HCT116 (cell line): Measurements from ENCODE around the gene C16orf78. TPM values are rescaled to one million over a fixed set of nuclear protein-coding genes. Genes with fewer than 3 reads are reported as not detected.

Experiments
- ATAC-seq: fragments of 200-7000 bp; cut with Tn5 transposase; 2 replicates; pipeline ENCODE4 v1.9.1; 2020; ENCODE audit warnings: mild to moderate bottlenecking, moderate library complexity
- BruUV-seq: library from RNA; stranded (reverse); fragments of 400-500 nt; replicated peaks from 2 replicates; lab custom pipeline; 2021; lab: Mats Ljungman, UMichigan
- CTCF ChIA-PET: fragments of 300-600 bp; sonication (Branson Sonifier 250); formaldehyde crosslinking; loops from one replicate; lab custom pipeline; 2021; ENCODE audit warnings: antibody characterized with exemption; lab: Charles Lee
- POLR2A ChIA-PET: fragments of 300-600, 350-600 bp; sonication (Branson Sonifier 250); formaldehyde crosslinking; loops from one replicate; lab custom pipeline; 2021; ENCODE audit warnings: antibody characterized with exemption; lab: Charles Lee
- RAD21 ChIA-PET, 2 experiments: fragments of 300-600 bp; sonication (Branson Sonifier 250); formaldehyde crosslinking; loops; one replicate each; lab custom pipeline; 2023; ENCODE audit warnings: low total read pairs in 2 of 2; ENCODE audit not compliant: uncharacterized antibody in 2 of 2, unreplicated experiment in 2 of 2, low non-redundant PET in 1 of 2; lab: Charles Lee
- DNase-seq: peaks from one replicate; pipeline ENCODE4 v3.0.0-alpha.2; 2010; ENCODE audit warnings: low read depth, low spot score
- H2AFZ ChIP-seq: fragments of 200-600 bp; shearing (Covaris generic), sonication (generic); 2 replicates; pipeline ENCODE4 v1.6.1; 2017; ENCODE audit warnings: low read depth, mixed run types, mixed read lengths, antibody characterized with exemption, low read length; ENCODE audit not compliant: poor library complexity, severe bottlenecking
- H3K27ac ChIP-seq: 2 replicates; pipeline ENCODE4 v1.5.1; 2012; ENCODE audit warnings: low read depth, low read length
- H3K27me3 ChIP-seq: fragments of 200-600 bp; sonication (generic); 2 replicates; pipeline ENCODE4 v1.6.1; 2016; ENCODE audit warnings: mixed run types, low read length, mixed read lengths; ENCODE audit not compliant: insufficient read depth
- H3K36me3 ChIP-seq, 2 experiments: fragments of 200-500 bp in 1 of 2; fragments of 200-600 bp in 1 of 2; sonication (Bioruptor generic) in 1 of 2; sonication (generic) in 1 of 2; 2 replicates each; pipeline versions ENCODE4 v1.5.1 to v1.6.1; 2014 to 2016; ENCODE audit warnings: low read length in 2 of 2, inconsistent platforms in 1 of 2, mixed read lengths in 1 of 2, mixed run types in 1 of 2; ENCODE audit not compliant: insufficient read depth in 2 of 2, control insufficient read depth in 1 of 2
- H3K4me1 ChIP-seq, 2 experiments: fragments of 200-600 bp in 1 of 2; sonication (generic) in 1 of 2; 2 replicates each; pipeline versions ENCODE4 v1.5.1 to v1.6.1; 2012 to 2017; ENCODE audit warnings: low read length in 2 of 2, inconsistent platforms in 1 of 2, mild to moderate bottlenecking in 1 of 2, mixed read lengths in 1 of 2, mixed run types in 1 of 2, moderate library complexity in 1 of 2; ENCODE audit not compliant: insufficient read depth in 2 of 2, control insufficient read depth in 1 of 2
- H3K4me2 ChIP-seq: fragments of 200-600 bp; sonication (generic); 2 replicates; pipeline ENCODE4 v1.6.1; 2017; ENCODE audit warnings: mixed run types, low read length, mixed read lengths
- H3K4me3 ChIP-seq, 2 experiments: fragments of 200-600 bp in 1 of 2; sonication (generic) in 1 of 2; replicated peaks in 1 of 2; 2 replicates each; pipeline ENCODE4 v1.5.1; 2011 to 2016; ENCODE audit warnings: low read length in 2 of 2, control low read depth in 1 of 2, low read depth in 1 of 2, mild to moderate bottlenecking in 1 of 2, mixed read lengths in 1 of 2, mixed run types in 1 of 2
- H3K79me2 ChIP-seq: fragments of 200-600 bp; sonication (generic); 2 replicates; pipeline ENCODE4 v1.6.1; 2017; ENCODE audit warnings: mild to moderate bottlenecking, mixed run types, low read length, moderate library complexity, mixed read lengths; ENCODE audit not compliant: insufficient read depth
- H3K9ac ChIP-seq: fragments of 200-600 bp; sonication (generic); 2 replicates; pipeline ENCODE4 v1.6.1; 2016; ENCODE audit warnings: low read length, mixed read lengths
- H3K9me2 ChIP-seq: fragments of 200-600 bp; sonication (generic), shearing (Covaris generic); 2 replicates; pipeline ENCODE4 v1.6.1; 2017; ENCODE audit warnings: mixed run types, mild to moderate bottlenecking, moderate library complexity; ENCODE audit not compliant: insufficient read depth
- H3K9me3 ChIP-seq, 2 experiments: fragments of 200-500 bp in 1 of 2; fragments of 200-600 bp in 1 of 2; sonication (Bioruptor generic) in 1 of 2; sonication (generic) in 1 of 2; 2 replicates each; pipeline ENCODE4 v1.6.1; 2014 to 2017; ENCODE audit warnings: low read length in 2 of 2, mixed read lengths in 2 of 2, inconsistent platforms in 1 of 2, low read depth in 1 of 2, mild to moderate bottlenecking in 1 of 2, mixed run types in 1 of 2, moderate library complexity in 1 of 2; ENCODE audit not compliant: control insufficient read depth in 1 of 2, insufficient read depth in 1 of 2
- H4K20me1 ChIP-seq: fragments of 200-600 bp; sonication (generic), shearing (Covaris generic); 2 replicates; pipeline ENCODE4 v1.6.1; 2017; ENCODE audit warnings: mixed run types, mild to moderate bottlenecking, moderate library complexity; ENCODE audit not compliant: insufficient read depth
- CBX3 ChIP-seq: IDR thresholded peaks from 2 replicates; pipeline ENCODE4 v1.6.1; 2012; ENCODE audit warnings: low read depth
- CEBPB ChIP-seq: IDR thresholded peaks from 2 replicates; pipeline ENCODE4 v1.6.1; 2012; ENCODE audit warnings: low read depth
- EGR1 ChIP-seq: IDR thresholded peaks from 2 replicates; pipeline ENCODE4 v1.6.1; 2012; ENCODE audit warnings: low read depth
- ELF1 ChIP-seq: IDR thresholded peaks from 2 replicates; pipeline ENCODE4 v1.6.1; 2012; ENCODE audit warnings: low read depth, borderline replicate concordance
- EZH2 ChIP-seq: fragments of 200-600 bp; sonication (generic); IDR thresholded peaks from 2 replicates; pipeline ENCODE4 v1.6.1; 2017; ENCODE audit warnings: antibody characterized with exemption, mixed run types
- FOSL1 ChIP-seq: IDR thresholded peaks from 2 replicates; pipeline ENCODE4 v1.6.1; 2012; ENCODE audit warnings: low read depth
- JUND ChIP-seq: IDR thresholded peaks from 2 replicates; pipeline ENCODE4 v1.6.1; 2012
- MAX ChIP-seq: IDR thresholded peaks from 2 replicates; pipeline ENCODE4 v1.6.1; 2012
- RAD21 ChIP-seq: IDR thresholded peaks from 2 replicates; pipeline ENCODE4 v1.6.1; 2012; ENCODE audit warnings: low read depth, mild to moderate bottlenecking
- REST ChIP-seq: IDR thresholded peaks from 2 replicates; pipeline ENCODE4 v1.6.1; 2012; ENCODE audit warnings: low read depth
- SIN3A ChIP-seq: IDR thresholded peaks from 2 replicates; pipeline ENCODE4 v1.6.1; 2012; ENCODE audit warnings: low read depth
- SRF ChIP-seq: IDR thresholded peaks from 2 replicates; pipeline ENCODE4 v1.6.1; 2012; ENCODE audit warnings: low read depth
- YY1 ChIP-seq: IDR thresholded peaks from 2 replicates; pipeline ENCODE4 v1.6.1; 2011; ENCODE audit warnings: low read length, low read depth, moderate library complexity, mild to moderate bottlenecking; ENCODE audit not compliant: insufficient replicate concordance; ENCODE audit errors: extremely low read depth
- ZBTB33 ChIP-seq: IDR thresholded peaks from 2 replicates; pipeline ENCODE4 v1.6.1; 2011; ENCODE audit warnings: mild to moderate bottlenecking, low read length, moderate library complexity; ENCODE audit not compliant: insufficient replicate concordance; ENCODE audit errors: extremely low read depth
- ZFX ChIP-seq: fragments of 450-650 bp; IDR thresholded peaks from 2 replicates; pipeline ENCODE4 v1.6.1; 2017
- intact Hi-C: fragments of 100-400 bp; cut with micrococcal nuclease; formaldehyde crosslinking; loops from 2 replicates; pipeline ENCODE4 v1.10.0; 2022
- total RNA-seq: library from RNA; stranded (reverse); gene quantifications from one replicate; pipeline ENCODE4 v1.2.1, GENCODE V29; 2021; ENCODE audit not compliant: unreplicated experiment

C16orf78 gene
- total RNA-seq, 1 experiment from 2014 or later: not detected

- TF ChIP-seq REST: no peak
- TF ChIP-seq ELF1: no peak
- no peak for TF ChIP-seq MAX
- no peak for TF ChIP-seq ZFX
- no peak for TF ChIP-seq SIN3A
- TF ChIP-seq YY1: no peak
- no peak for TF ChIP-seq CBX3
Measured at GRCh38 chr16:49431040-49431439, 57.4 kb downstream of the C16orf78 start (continued).

GRCh38 chr16:49431591-49432290 lies 58.1 kb downstream of the C16orf78 start:
- no peak overlapping the region for H3K27ac ChIP-seq
- ATAC-seq (no peak), DNase-seq (no peak)
- no peaks in the 10 kb centered on the region for H4K20me1 ChIP-seq
- no TSS peak for BruUV-seq
- no peak overlapping the region for H3K4me3 ChIP-seq
- CTCF ChIA-PET: no interaction called here
- H3K4me1 ChIP-seq: no peaks in the 10 kb centered on the region
- H3K36me3 ChIP-seq: no peaks in the 10 kb centered on the region
- H3K9me3 ChIP-seq: no peaks in the 10 kb centered on the region
- H3K4me2 ChIP-seq: no peak overlapping the region
- POLR2A ChIA-PET: no interaction called here
- no peaks in the 10 kb centered on the region for H3K9me2 ChIP-seq
- H3K9ac ChIP-seq: no peak overlapping the region
- intact Hi-C loops: no loop called here
- RAD21 ChIA-PET: no interaction called here
- no peak for TF ChIP-seq EGR1
- no peak for TF ChIP-seq MAX
- TF ChIP-seq FOSL1: no peak
- no peak for TF ChIP-seq RAD21
- no peak for TF ChIP-seq EZH2
- no peak for TF ChIP-seq SRF
- no peak for TF ChIP-seq CEBPB
- no peak for TF ChIP-seq REST
- TF ChIP-seq JUND: no peak
- TF ChIP-seq ZBTB33: no peak
- no peaks in the 10 kb centered on the region for H3K79me2 ChIP-seq
- H2AFZ ChIP-seq: no peak overlapping the region
- H3K27me3 ChIP-seq: peaks cover 26% of the 10 kb centered on the region
